ENCODE measurements around the gene RABGAP1.

RABGAP1 gene

DNA sequence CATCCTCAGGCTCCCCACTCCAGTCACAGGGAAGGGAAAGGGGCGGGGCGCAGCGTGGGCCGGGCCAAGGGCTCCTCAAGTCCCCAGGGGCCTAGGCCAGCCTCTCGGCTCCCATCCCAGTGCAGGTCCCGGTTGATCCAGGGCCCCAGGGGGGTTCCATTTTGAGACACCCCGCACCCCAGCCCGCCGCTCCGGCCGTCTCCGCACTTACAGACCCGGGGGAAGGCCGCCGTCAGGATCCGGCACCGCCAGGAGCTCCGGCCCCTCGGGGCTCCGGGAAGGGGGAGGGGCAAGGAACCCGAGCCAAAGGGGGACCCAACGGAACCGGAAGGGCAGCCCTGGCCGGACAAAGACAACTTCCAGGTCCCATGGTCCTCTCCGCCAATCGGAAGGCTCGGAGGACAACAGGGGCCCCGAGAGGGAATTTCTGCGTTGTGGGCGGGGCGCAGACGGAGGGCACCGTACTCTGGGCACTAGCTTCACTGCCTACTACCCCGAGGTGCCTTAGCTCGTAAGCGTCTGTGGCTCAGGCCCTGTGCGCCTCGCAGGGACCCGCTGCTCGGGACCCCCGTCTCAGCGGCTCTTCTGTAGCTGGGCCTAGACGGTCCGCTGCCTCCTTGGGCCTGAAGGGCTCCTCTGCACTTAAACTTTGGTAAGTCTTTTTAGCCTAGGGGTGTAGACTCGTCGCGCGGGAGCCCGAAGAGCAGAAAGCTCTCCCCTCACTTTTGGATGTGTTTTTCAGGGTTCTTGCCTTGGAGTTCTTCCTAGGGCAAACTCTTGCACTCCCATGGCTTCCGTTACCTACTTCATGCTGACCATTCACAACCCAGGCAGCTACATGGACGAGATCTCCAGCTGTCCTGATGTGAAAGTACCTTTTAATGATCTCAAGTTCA lies 9.3 kb upstream of the RABGAP1 start, which contains the start of gene ZBTB26 (continued):
- TF ChIP-seq, protein P1, sequence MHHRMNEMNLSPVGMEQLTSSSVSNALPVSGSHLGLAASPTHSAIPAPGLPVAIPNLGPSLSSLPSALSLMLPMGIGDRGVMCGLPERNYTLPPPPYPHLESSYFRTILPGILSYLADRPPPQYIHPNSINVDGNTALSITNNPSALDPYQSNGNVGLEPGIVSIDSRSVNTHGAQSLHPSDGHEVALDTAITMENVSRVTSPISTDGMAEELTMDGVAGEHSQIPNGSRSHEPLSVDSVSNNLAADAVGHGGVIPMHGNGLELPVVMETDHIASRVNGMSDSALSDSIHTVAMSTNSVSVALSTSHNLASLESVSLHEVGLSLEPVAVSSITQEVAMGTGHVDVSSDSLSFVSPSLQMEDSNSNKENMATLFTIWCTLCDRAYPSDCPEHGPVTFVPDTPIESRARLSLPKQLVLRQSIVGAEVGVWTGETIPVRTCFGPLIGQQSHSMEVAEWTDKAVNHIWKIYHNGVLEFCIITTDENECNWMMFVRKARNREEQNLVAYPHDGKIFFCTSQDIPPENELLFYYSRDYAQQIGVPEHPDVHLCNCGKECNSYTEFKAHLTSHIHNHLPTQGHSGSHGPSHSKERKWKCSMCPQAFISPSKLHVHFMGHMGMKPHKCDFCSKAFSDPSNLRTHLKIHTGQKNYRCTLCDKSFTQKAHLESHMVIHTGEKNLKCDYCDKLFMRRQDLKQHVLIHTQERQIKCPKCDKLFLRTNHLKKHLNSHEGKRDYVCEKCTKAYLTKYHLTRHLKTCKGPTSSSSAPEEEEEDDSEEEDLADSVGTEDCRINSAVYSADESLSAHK (tag by site-specific recombination; IDR thresholded peaks at IDR 0.05): 0 out of 2 replicates have a peak, but pooled peaks have one; percentile 22
- TF ChIP-seq SP3 (tag by site-specific recombination; IDR thresholded peaks at IDR 0.05): peak; percentile 85
- TF ChIP-seq, protein P2, sequence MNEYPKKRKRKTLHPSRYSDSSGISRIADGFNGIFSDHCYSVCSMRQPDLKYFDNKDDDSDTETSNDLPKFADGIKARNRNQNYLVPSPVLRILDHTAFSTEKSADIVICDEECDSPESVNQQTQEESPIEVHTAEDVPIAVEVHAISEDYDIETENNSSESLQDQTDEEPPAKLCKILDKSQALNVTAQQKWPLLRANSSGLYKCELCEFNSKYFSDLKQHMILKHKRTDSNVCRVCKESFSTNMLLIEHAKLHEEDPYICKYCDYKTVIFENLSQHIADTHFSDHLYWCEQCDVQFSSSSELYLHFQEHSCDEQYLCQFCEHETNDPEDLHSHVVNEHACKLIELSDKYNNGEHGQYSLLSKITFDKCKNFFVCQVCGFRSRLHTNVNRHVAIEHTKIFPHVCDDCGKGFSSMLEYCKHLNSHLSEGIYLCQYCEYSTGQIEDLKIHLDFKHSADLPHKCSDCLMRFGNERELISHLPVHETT (tag by site-specific recombination; IDR thresholded peaks at IDR 0.05): 0 out of 2 replicates have a peak, but pooled peaks have one; percentile 29
- TF ChIP-seq, protein P3, sequence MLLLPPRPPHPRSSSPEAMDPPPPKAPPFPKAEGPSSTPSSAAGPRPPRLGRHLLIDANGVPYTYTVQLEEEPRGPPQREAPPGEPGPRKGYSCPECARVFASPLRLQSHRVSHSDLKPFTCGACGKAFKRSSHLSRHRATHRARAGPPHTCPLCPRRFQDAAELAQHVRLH (tag by site-specific recombination; IDR thresholded peaks at IDR 0.05): peak; percentile 38; the same call in 1 of the 2 replicates
- 0 out of 2 replicates have a peak, but pooled peaks have one; percentile 59 for TF ChIP-seq BCL11A (tag by site-specific recombination; IDR thresholded peaks at IDR 0.05; ENCODE audit: low read depth)
- TF ChIP-seq, protein P4, sequence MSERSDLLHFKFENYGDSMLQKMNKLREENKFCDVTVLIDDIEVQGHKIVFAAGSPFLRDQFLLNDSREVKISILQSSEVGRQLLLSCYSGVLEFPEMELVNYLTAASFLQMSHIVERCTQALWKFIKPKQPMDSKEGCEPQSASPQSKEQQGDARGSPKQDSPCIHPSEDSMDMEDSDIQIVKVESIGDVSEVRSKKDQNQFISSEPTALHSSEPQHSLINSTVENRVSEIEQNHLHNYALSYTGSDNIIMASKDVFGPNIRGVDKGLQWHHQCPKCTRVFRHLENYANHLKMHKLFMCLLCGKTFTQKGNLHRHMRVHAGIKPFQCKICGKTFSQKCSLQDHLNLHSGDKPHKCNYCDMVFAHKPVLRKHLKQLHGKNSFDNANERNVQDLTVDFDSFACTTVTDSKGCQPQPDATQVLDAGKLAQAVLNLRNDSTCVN (tag by site-specific recombination; optimal IDR thresholded peaks at IDR 0.05): peak; percentile 23
- TF ChIP-seq ZNF10 (tag by site-specific recombination; IDR thresholded peaks at IDR 0.05): no peak
- TF ChIP-seq ZNF23 (tag by site-specific recombination; IDR thresholded peaks at IDR 0.05; ENCODE audit: borderline replicate concordance): no peak
- peak; percentile 85 for TF ChIP-seq IKZF3 (tag by site-specific recombination; IDR thresholded peaks at IDR 0.05)
- peak; percentile 82 for TF ChIP-seq KLF9 (tag by site-specific recombination; IDR thresholded peaks at IDR 0.05; ENCODE audit: low read depth)
- TF ChIP-seq KLF8 (tag by site-specific recombination; IDR thresholded peaks at IDR 0.05): no peak
- TF ChIP-seq, protein P5, sequence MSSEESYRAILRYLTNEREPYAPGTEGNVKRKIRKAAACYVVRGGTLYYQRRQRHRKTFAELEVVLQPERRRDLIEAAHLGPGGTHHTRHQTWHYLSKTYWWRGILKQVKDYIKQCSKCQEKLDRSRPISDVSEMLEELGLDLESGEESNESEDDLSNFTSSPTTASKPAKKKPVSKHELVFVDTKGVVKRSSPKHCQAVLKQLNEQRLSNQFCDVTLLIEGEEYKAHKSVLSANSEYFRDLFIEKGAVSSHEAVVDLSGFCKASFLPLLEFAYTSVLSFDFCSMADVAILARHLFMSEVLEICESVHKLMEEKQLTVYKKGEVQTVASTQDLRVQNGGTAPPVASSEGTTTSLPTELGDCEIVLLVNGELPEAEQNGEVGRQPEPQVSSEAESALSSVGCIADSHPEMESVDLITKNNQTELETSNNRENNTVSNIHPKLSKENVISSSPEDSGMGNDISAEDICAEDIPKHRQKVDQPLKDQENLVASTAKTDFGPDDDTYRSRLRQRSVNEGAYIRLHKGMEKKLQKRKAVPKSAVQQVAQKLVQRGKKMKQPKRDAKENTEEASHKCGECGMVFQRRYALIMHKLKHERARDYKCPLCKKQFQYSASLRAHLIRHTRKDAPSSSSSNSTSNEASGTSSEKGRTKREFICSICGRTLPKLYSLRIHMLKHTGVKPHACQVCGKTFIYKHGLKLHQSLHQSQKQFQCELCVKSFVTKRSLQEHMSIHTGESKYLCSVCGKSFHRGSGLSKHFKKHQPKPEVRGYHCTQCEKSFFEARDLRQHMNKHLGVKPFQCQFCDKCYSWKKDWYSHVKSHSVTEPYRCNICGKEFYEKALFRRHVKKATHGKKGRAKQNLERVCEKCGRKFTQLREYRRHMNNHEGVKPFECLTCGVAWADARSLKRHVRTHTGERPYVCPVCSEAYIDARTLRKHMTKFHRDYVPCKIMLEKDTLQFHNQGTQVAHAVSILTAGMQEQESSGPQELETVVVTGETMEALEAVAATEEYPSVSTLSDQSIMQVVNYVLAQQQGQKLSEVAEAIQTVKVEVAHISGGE (tag by site-specific recombination; conservative IDR thresholded peaks at IDR 0.05; ENCODE audit: low read depth): peak; percentile 97
- peak; percentile 95 for TF ChIP-seq ZXDB (tag by site-specific recombination; IDR thresholded peaks at IDR 0.05)
- 0 out of 2 replicates have a peak, but pooled peaks have one; percentile 17 for TF ChIP-seq ZBTB7A (tag by site-specific recombination; IDR thresholded peaks at IDR 0.05; ENCODE audit: low read depth)
- peak; percentile 97 for TF ChIP-seq ZNF335 (tag by site-specific recombination; conservative IDR thresholded peaks at IDR 0.05)
- peak; percentile 77 for TF ChIP-seq GLIS2 (tag by site-specific recombination; IDR thresholded peaks at IDR 0.05)
- no peak for TF ChIP-seq SALL2 (tag by site-specific recombination; IDR thresholded peaks at IDR 0.05; ENCODE audit: borderline replicate concordance)
- TF ChIP-seq KLF16 (tag by site-specific recombination; IDR thresholded peaks at IDR 0.05): peak; percentile 81; the same call in 1 of the 2 replicates
- TF ChIP-seq KLF10 (tag by site-specific recombination; IDR thresholded peaks at IDR 0.05): peak; percentile 73
- TF ChIP-seq ZNF561 (tag by site-specific recombination; IDR thresholded peaks at IDR 0.05; ENCODE audit: borderline replicate concordance): peak; percentile 45; the same call in 1 of the 2 replicates
- no peak for TF ChIP-seq ZNF544 (tag by site-specific recombination; IDR thresholded peaks at IDR 0.05)
- peak; percentile 95; the same call in 1 of the 2 replicates for TF ChIP-seq ZBTB48 (tag by site-specific recombination; IDR thresholded peaks at IDR 0.05)
- peak; percentile 84 for TF ChIP-seq ZBTB20 (tag by site-specific recombination; IDR thresholded peaks at IDR 0.05)
- TF ChIP-seq ZNF677 (tag by site-specific recombination; IDR thresholded peaks at IDR 0.05): no peak
- TF ChIP-seq ZNF776 (tag by site-specific recombination; IDR thresholded peaks at IDR 0.05; ENCODE audit: borderline replicate concordance): no peak
- no peak for TF ChIP-seq ZNF174 (tag by site-specific recombination; IDR thresholded peaks at IDR 0.05)
- no peak for TF ChIP-seq ZNF121 (tag by site-specific recombination; IDR thresholded peaks at IDR 0.05)

All from HEK293 (cell line).